Measurements from ENCODE around the gene TMTC2. TPM values are rescaled to one million over a fixed set of nuclear protein-coding genes. Genes with fewer than 3 reads are reported as not detected.

Gene TMTC2
- total and polyA plus RNA-seq, 2 donors (not counting 1 experiment from before 2014, with no cell fraction given), result 2.4 to 3.2 TPM

DNA sequence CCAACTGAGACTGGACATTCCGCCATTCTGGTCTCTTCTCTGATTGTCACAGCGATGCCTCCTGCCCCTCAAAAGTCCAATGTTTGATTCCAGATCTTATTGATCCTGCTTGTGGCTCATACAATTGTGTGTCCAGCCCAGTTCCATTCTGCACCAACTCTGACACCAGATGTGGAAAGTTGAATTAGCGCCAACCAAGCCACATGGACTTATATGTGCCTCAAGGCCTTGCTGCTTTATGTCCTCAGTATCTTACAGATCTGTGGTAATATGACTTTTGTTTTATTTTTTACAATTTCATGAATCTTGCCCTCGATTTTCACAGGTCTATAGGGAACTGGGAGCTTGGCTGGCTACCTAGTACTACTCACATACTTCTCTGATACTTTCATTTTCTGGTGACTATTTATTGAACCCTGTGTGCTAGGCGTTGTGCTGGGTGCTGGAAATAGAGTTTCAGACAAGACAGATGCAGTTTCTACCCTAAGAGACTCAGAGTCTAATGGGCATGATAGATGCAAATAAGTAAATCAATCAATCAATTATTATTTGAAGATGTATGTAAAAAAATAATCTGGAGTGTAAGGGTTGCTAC is 472.0 kb downstream of the TMTC2 start:
- intact Hi-C loops (cut with micrococcal nuclease), result no loop called here
- Histone ChIP-seq H3K9me3 (ENCODE audit: control extremely low read depth in 1 of 3, control insufficient read depth in 2 of 3, insufficient read depth in 1 of 3, low read length in 2 of 3) (no peaks in the 10 kb centered on the region), H3K79me2 (ENCODE audit: control insufficient read depth, insufficient read depth, low read length) (no peaks in the 10 kb centered on the region), H3K4me3 (ENCODE audit: control extremely low read depth in 1 of 5, extremely low read depth in 1 of 5, insufficient read depth in 1 of 5, low read depth in 2 of 5, low read length in 4 of 5) (no peak overlapping the region), H2AFZ (ENCODE audit: insufficient read depth, low read depth, low read length, poor library complexity, severe bottlenecking) (no peak overlapping the region), H3K9ac (ENCODE audit: low read length) (no peak overlapping the region), H3K36me3 (replicated peaks in 1 of 2; ENCODE audit: control extremely low read depth in 1 of 2, control insufficient read depth in 1 of 2, extremely low read depth in 1 of 2, insufficient read depth in 2 of 2, low read length in 1 of 2) (no peaks in the 10 kb centered on the region), H3K27me3 (replicated peaks in 1 of 4; ENCODE audit: control extremely low read depth in 1 of 4, control insufficient read depth in 3 of 4, insufficient read depth in 4 of 4, low read length in 3 of 4) (no peaks in the 10 kb centered on the region), H3K4me2 (replicated peaks; ENCODE audit: low read depth, low read length, poor library complexity, severe bottlenecking) (no peak overlapping the region), H3K27ac (ENCODE audit: low read length in 2 of 2) (no peak overlapping the region), H4K20me1 (ENCODE audit: control insufficient read depth, insufficient read depth, low read length, poor library complexity, severe bottlenecking) (no peaks in the 10 kb centered on the region), H3K4me1 (ENCODE audit: control insufficient read depth in 2 of 2, insufficient read depth in 2 of 2, low read length in 2 of 2) (no peaks in the 10 kb centered on the region)
- no peaks in the 10 kb centered on the region for H3K27me3 Mint-ChIP-seq
- no peak overlapping the region for H3K4me3 Mint-ChIP-seq
- TF ChIP-seq, protein P1, sequence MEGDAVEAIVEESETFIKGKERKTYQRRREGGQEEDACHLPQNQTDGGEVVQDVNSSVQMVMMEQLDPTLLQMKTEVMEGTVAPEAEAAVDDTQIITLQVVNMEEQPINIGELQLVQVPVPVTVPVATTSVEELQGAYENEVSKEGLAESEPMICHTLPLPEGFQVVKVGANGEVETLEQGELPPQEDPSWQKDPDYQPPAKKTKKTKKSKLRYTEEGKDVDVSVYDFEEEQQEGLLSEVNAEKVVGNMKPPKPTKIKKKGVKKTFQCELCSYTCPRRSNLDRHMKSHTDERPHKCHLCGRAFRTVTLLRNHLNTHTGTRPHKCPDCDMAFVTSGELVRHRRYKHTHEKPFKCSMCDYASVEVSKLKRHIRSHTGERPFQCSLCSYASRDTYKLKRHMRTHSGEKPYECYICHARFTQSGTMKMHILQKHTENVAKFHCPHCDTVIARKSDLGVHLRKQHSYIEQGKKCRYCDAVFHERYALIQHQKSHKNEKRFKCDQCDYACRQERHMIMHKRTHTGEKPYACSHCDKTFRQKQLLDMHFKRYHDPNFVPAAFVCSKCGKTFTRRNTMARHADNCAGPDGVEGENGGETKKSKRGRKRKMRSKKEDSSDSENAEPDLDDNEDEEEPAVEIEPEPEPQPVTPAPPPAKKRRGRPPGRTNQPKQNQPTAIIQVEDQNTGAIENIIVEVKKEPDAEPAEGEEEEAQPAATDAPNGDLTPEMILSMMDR (IDR thresholded peaks at IDR 0.05), result no peak
- TF ChIP-seq EZH2 (IDR thresholded peaks at IDR 0.05; ENCODE audit: borderline replicate concordance, insufficient read depth, low read depth, low read length, poor library complexity, severe bottlenecking), result no peak
- DNase-seq (no peak), ATAC-seq (ENCODE audit: low read depth) (no peak)
- 92% methylated on average over 2 of the region's 5 CpGs for WGBS (ENCODE audit: insufficient coverage)
- peaks cover 3% of the 10 kb centered on the region for H3K9me3 Mint-ChIP-seq (ENCODE audit: insufficient read depth)
- POLR2A ChIA-PET, result no interaction called here
- CTCF ChIA-PET, result no interaction called here
- H3K27ac Mint-ChIP-seq, result no peak overlapping the region
- H3K4me1 Mint-ChIP-seq, result no peaks in the 10 kb centered on the region

- no peak for DNase-seq
- no peaks in the 10 kb centered on the region for H3K4me1 ChIP-seq (ENCODE audit: control insufficient read depth in 2 of 2, insufficient read depth in 2 of 2, low read length in 2 of 2)
- ATAC-seq (ENCODE audit: low read depth), result no peak
- intact Hi-C loops (cut with micrococcal nuclease), result no loop called here
- H3K9ac ChIP-seq (ENCODE audit: low read length), result no peak overlapping the region
- no peak for TF ChIP-seq EZH2 (IDR thresholded peaks at IDR 0.05; ENCODE audit: borderline replicate concordance, insufficient read depth, low read depth, low read length, poor library complexity, severe bottlenecking)
- TF ChIP-seq, protein P1 (IDR thresholded peaks at IDR 0.05), result no peak
- H3K4me3 Mint-ChIP-seq, result no peak overlapping the region
- H4K20me1 ChIP-seq (ENCODE audit: control insufficient read depth, insufficient read depth, low read length, poor library complexity, severe bottlenecking), result no peaks in the 10 kb centered on the region
- no peak overlapping the region for H2AFZ ChIP-seq (ENCODE audit: insufficient read depth, low read depth, low read length, poor library complexity, severe bottlenecking)
- H3K27me3 ChIP-seq (replicated peaks in 1 of 4; ENCODE audit: control extremely low read depth in 1 of 4, control insufficient read depth in 3 of 4, insufficient read depth in 4 of 4, low read length in 3 of 4), result no peaks in the 10 kb centered on the region
- H3K9me3 ChIP-seq (ENCODE audit: control extremely low read depth in 1 of 3, control insufficient read depth in 2 of 3, insufficient read depth in 1 of 3, low read length in 2 of 3), result no peaks in the 10 kb centered on the region
- no peak overlapping the region for H3K4me3 ChIP-seq (ENCODE audit: control extremely low read depth in 1 of 5, extremely low read depth in 1 of 5, insufficient read depth in 1 of 5, low read depth in 2 of 5, low read length in 4 of 5)
- no CpG with 5 or more reads among the region's 1 CpG for WGBS (ENCODE audit: insufficient coverage)
- no peaks in the 10 kb centered on the region for H3K79me2 ChIP-seq (ENCODE audit: control insufficient read depth, insufficient read depth, low read length)
- H3K4me1 Mint-ChIP-seq, result no peaks in the 10 kb centered on the region
- peaks cover 3% of the 10 kb centered on the region for H3K9me3 Mint-ChIP-seq (ENCODE audit: insufficient read depth)
- no peak overlapping the region for H3K4me2 ChIP-seq (replicated peaks; ENCODE audit: low read depth, low read length, poor library complexity, severe bottlenecking)
- no peak overlapping the region for H3K27ac ChIP-seq (ENCODE audit: low read length in 2 of 2)
- H3K36me3 ChIP-seq (replicated peaks in 1 of 2; ENCODE audit: control extremely low read depth in 1 of 2, control insufficient read depth in 1 of 2, extremely low read depth in 1 of 2, insufficient read depth in 2 of 2, low read length in 1 of 2), result no peaks in the 10 kb centered on the region
- ChIA-PET CTCF (no interaction called here), POLR2A (no interaction called here)
- H3K27ac Mint-ChIP-seq, result no peak overlapping the region
- no peaks in the 10 kb centered on the region for H3K27me3 Mint-ChIP-seq
Observed at GRCh38 chr12:83161456-83161855, 474.8 kb downstream of the TMTC2 start.

Data from B cell (primary cell).